Colonic mucosa (tissue), 4 donors: ENCODE data around the gene STAP1. TPM values are rescaled to one million over a fixed set of nuclear protein-coding genes. Genes with fewer than 3 reads are reported as not detected.

ENCODE experiments used
- DNase-seq: peaks from one replicate; pipeline ENCODE4 v3.0.0-alpha.2; 2020
- H3K27ac ChIP-seq: fragments of 200-600 bp; one replicate; pipeline ENCODE4 v1.8.0; 2021
- H3K27me3 ChIP-seq: fragments of 200-600 bp; one replicate; pipeline ENCODE4 v1.8.0; 2021
- H3K36me3 ChIP-seq: fragments of 200-600 bp; one replicate; pipeline ENCODE4 v1.8.0; 2021
- H3K4me1 ChIP-seq: fragments of 200-600 bp; one replicate; pipeline ENCODE4 v1.8.0; 2021; ENCODE audit warnings: mild to moderate bottlenecking
- H3K4me3 ChIP-seq: fragments of 200-600 bp; one replicate; pipeline ENCODE4 v1.8.0; 2021
- H3K9ac ChIP-seq, 2 donors: one replicate each; pipeline ENCODE4 v1.7.0; 2013; ENCODE audit warnings: control low read depth in 2 of 2, low read depth in 2 of 2, low read length in 2 of 2
- H3K9me3 ChIP-seq: fragments of 200-600 bp; one replicate; pipeline ENCODE4 v1.8.0; 2021
- intact Hi-C: fragments of 100-400 bp; cut with DNase I; formaldehyde crosslinking; loops from one replicate; pipeline ENCODE4 v1.14.1; 2022
- total RNA-seq, 2 donors: library from RNA; stranded (reverse); fragmentation: NEBNext Ultra II Directional in 1 of 2; extraction: Animal tissue kit (Norgen Biotek cat#: 25700) in 1 of 2; gene quantifications; one replicate each; pipeline ENCODE4 v1.2.1, GENCODE V29; 2021
- TF ChIP-seq, protein P1 (sequence below): fragments of 200-600 bp; IDR thresholded peaks from one replicate; pipeline ENCODE4 v1.8.0; 2022; ENCODE audit warnings: antibody characterized with exemption, mild to moderate bottlenecking
- donor health status: healthy.
- donor health status: DM: no; HTN: no; CAD: no.
- donor health status: DM: no; HTN: no; CAD: no.

Gene STAP1
- total RNA-seq, 2 donors from 2014 or later, result 0.37 to 0.52 TPM

GRCh38 chr4:67581208-67581857, 22.8 kb downstream of the STAP1 start:
- intact Hi-C loops, result no loop called here
- DNase-seq, result no peak
- no peak overlapping the region for H3K27ac ChIP-seq

GRCh38 chr4:67581913-67582312, 23.4 kb downstream of the STAP1 start:
- Histone ChIP-seq H3K9ac (no peak overlapping the region), H3K27me3 (no peaks in the 10 kb centered on the region), H3K9me3 (no peaks in the 10 kb centered on the region), H3K4me1 (no peaks in the 10 kb centered on the region), H3K36me3 (no peaks in the 10 kb centered on the region), H3K4me3 (no peak overlapping the region), H3K27ac (no peak overlapping the region)
- TF ChIP-seq, protein P1, sequence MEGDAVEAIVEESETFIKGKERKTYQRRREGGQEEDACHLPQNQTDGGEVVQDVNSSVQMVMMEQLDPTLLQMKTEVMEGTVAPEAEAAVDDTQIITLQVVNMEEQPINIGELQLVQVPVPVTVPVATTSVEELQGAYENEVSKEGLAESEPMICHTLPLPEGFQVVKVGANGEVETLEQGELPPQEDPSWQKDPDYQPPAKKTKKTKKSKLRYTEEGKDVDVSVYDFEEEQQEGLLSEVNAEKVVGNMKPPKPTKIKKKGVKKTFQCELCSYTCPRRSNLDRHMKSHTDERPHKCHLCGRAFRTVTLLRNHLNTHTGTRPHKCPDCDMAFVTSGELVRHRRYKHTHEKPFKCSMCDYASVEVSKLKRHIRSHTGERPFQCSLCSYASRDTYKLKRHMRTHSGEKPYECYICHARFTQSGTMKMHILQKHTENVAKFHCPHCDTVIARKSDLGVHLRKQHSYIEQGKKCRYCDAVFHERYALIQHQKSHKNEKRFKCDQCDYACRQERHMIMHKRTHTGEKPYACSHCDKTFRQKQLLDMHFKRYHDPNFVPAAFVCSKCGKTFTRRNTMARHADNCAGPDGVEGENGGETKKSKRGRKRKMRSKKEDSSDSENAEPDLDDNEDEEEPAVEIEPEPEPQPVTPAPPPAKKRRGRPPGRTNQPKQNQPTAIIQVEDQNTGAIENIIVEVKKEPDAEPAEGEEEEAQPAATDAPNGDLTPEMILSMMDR, result no peak
- DNase-seq, result no peak
- intact Hi-C loops, result no loop called here

More at GRCh38 chr4:67581208-67581857, 22.8 kb downstream of the STAP1 start:
- no peaks in the 10 kb centered on the region for H3K9me3 ChIP-seq
- TF ChIP-seq, protein P1, result no peak
- H3K4me3 ChIP-seq, result no peak overlapping the region
- H3K9ac ChIP-seq, result no peak overlapping the region
- no peaks in the 10 kb centered on the region for H3K27me3 ChIP-seq
- H3K36me3 ChIP-seq, result no peaks in the 10 kb centered on the region
- no peaks in the 10 kb centered on the region for H3K4me1 ChIP-seq

DNA sequence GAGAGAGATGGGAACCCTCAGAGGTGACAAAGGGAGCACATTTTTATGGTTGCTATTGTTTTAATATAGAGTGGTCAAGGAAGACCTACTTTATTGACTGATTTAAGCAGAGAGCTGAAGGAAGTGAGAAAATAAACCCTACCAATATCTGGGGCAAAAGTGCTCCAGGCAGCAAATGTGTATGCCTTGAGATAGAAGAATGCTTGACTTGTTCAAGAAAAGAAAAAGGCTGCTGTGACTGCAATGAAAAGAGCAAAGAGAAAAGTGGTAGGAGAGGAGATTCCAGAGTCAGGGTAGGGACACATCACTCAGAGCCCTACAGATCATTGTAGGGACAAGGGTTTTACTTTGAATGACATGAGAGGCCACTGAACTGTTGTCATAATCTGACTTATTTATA, 26.0 kb downstream of the STAP1 start:
- Histone ChIP-seq H3K27me3 (no peaks in the 10 kb centered on the region), H3K4me1 (no peaks in the 10 kb centered on the region), H3K9me3 (no peaks in the 10 kb centered on the region), H3K27ac (no peak overlapping the region), H3K9ac (no peak overlapping the region), H3K36me3 (no peaks in the 10 kb centered on the region), H3K4me3 (no peak overlapping the region)
- intact Hi-C loops, result no loop called here
- no peak for DNase-seq
- TF ChIP-seq, protein P1, result no peak

DNA sequence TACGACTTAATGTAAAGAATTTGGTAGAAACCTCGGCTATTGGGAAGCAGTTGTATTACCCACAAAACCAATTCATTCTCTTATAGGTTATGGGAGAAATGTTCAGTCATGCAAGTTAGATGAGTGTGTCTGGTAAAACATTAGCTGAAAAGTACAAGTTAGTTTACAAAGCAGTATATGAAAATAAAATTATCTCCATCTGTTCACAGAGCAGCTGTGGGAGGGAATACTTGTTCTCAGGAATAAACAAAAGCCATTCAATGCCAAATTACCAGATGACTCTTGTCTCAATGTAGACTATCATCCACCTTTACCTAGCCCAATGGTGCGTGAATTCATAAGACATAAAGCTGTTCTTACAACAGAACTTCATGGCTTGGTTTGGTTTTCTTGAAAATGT, 28.6 kb downstream of the STAP1 start:
- Histone ChIP-seq H3K27me3 (no peaks in the 10 kb centered on the region), H3K9me3 (no peaks in the 10 kb centered on the region), H3K27ac (no peak overlapping the region), H3K4me1 (no peaks in the 10 kb centered on the region), H3K9ac (no peak overlapping the region), H3K36me3 (no peaks in the 10 kb centered on the region), H3K4me3 (no peak overlapping the region)
- intact Hi-C loops, result no loop called here
- TF ChIP-seq, protein P1, result no peak
- DNase-seq, result no peak

GRCh38 chr4:67593741-67594175, 35.2 kb downstream of the STAP1 start:
- Histone ChIP-seq H3K36me3 (no peaks in the 10 kb centered on the region), H3K27me3 (no peaks in the 10 kb centered on the region), H3K9ac (no peak overlapping the region), H3K9me3 (no peaks in the 10 kb centered on the region), H3K4me1 (no peaks in the 10 kb centered on the region), H3K4me3 (no peak overlapping the region), H3K27ac (no peak overlapping the region)
- no peak for DNase-seq
- intact Hi-C loops, result no loop called here
- TF ChIP-seq, protein P1, result no peak
